Kidney glomerular epithelial cell (primary cell): ENCODE measurements around the gene KDM4D.
"Not testable (repeated sequence)": the region's sequence is repeated elsewhere in the genome, so short reads cannot be mapped to it uniquely, and the experiment has no call there.

ENCODE experiments used
- DNase-seq: peaks from one replicate; lab custom pipeline; 2025; lab: John Stamatoyannopoulos, UW

The KDM4D gene

DNA sequence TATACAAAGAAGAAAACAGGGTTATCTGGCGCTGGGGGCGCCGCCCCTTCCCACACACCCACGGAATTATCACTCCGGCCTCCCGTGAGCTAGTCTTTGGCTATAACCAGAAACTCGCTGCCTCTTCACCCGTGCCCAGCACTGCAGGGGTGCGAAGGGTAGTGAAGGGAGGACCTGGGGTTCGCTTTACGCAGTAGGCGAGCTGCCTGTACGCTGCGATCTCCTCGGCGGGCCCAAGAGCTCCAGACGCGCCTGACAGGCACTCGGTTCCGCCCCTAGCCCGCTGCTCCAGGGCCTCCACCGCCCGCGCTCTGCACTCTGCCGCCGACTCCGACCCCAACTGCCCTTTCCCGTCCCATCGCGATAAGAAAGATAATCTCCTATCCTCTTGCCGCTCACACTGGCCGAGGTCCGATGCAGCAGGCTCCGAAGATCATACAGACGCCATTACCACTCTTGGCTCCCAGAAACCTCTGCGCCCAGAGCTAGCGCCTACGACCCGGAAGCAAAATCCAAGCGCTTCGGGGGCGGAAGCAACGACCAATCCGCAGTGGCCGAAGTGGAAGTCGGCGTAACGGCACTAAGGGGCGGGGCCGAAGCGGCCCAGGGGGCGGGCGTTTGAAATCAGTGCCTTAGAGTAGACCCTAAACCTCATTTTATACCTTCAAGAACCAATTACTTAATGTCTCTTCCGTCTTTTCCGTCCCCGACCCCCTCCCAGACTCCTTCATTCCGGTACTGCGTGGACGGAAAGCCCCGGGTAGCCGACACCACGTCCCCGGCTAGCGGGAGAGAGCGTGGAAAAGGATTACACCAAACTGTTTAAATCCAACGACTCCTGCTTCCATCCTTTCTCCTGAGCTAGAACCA, at the start of gene KDM4D, which contains the start of gene CWC15:
TSS of gene KDM4D (plus strand) at position 611 of the 870 bp plus-strand sequence. CDS start 23,664 bp downstream, outside the sequence.
TSS of gene CWC15 (minus strand) at position 458 of the 870 bp plus-strand sequence. CDS start 1,371 bp downstream, outside the sequence.
- peak; percentile 89 for DNase-seq

DNA sequence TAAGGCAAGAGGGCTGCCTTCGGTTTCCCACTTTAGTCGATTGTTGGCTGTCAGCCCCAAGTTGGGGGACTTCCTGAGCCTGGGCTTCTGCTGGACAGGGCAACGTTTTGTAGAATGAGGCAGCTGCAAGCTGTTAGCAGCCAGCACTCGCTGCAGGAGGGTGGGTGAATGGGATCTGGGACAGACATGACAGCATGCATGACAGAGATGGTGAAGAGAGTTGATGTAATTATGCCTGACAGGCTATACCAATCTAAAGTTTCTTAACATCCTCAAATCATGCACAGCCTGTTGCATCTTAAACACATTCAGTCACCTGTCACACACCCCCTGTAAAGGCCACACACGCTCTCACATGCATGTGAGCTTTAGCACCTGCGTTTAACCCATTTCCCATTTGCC, 49.3 kb upstream of the KDM4D start:
- no peak for DNase-seq

GRCh38 chr11:94924612-94925011, 48.9 kb upstream of the KDM4D start:
- no peak for DNase-seq

DNA sequence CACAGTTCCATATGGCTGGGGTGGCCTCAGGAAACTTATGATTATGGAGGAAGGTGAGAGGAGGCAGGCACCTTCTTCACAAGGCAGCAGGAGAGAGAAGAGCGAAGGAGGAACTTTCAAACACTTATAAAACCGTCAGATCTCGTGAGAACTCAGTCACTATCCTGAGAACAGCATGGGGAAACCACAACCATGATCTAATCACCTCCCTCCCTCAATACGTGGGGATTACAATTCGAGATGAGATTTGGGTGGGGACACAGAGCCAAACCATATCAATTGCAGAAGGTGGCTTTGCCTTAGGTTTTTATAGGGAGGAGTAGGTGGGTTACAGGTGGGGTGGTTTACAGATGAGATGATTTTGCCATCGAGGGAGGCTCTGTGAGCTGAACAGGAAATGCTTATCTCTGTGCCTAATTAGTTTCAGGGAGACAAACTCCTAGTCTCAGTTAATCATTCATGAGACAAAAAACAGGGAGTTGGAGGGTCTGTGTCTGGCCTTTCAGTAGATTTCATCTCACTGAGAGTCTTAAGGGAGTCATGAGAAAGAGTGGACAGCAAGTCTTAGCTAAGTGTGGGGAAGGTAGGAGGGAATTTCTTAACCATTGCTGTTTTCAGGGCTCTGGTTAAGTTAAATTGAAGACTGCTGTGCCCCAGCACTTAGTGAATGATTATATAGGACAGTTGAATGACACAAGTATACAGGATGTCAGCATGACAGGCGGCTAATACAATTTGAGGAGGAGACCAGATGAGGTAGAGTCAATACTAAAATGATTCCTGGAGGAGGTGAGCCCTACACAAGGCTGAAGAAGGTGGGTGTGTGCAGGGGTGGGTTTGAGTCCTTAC, 47.9 kb upstream of the KDM4D start:
- peak; percentile 86 for DNase-seq

DNA sequence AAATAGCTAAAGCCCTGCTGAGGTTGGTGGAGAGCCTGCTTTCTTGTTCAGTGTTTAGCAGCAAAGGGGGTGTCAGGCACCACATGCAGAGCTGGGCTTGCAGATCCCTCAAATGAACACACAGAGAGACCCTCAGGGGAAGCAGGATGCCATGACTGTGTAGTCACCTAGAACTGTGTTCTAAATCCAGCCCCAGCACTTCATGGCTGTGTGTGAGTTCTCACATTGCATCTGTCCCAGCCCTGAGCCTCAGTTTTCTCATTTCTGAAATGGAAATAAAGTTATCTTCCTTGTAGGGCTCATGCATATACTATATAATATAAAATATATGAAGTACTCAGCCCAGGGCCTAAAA, 47.3 kb upstream of the KDM4D start:
- no peak for DNase-seq

DNA sequence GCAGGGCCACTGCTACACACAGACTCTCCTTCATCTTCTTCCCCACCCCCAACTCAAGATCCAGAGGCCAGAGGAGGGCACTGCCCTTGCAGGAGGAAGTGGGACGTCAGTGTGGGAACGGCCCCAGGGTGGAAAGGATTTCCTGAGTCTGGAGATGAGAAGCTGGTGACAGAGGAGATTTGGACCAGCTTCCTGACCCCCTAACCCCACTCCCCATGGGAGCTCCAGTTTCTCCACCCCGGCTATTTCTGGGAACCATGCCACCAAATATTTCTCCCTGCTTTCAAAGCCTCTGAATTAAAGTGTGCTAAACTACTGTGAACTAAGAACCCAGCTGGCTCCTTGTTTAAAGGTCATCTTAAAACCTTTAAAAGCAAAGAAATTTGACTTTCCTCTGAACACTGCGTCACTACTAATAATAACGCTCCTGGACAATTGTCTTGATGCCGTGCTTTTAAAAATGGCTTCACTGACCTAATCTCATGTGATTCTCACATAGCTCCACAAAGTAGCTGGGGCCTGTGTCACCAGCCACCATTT, 46.7 kb upstream of the KDM4D start:
- DNase-seq = peak; percentile 35

DNA sequence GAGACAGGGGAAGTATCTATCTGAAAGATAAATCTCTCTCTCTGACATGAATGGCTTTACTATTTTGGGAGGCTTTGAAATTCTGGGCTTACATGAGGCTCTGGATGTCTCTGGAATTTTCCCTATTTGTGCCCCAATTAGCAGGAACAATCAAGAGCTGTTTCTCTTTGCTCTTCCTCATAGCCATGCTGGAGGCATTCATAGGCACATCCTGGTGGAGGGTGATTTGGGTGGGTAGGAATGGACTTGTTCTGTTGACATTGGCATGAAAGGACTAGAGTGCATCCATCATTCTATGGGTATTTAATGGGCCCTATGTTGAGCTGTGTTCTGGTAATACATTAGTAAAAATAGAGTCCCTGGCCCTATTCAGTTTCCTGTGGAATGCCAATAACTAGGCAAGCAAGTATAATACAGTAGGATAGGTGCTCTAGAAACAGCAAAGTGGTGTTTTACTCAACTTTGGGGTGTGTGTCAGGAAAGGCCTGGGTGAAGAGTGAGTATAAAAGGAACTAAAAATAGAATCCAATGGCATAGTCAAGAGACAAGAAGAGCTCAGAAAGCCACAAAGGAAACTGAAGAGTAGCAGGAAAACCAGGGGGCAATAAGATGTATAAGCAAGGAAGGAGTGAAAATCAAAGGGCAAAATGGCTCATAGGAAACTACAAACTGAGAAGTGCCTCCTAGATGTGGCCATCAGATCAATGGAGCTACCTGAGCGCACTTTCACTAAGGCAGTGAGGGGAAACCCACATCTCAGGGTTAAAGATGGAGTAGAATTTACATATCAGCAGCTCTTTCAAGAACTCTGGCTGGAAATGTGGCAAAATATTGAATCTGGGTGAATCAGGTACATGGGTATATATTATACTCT, 45.2 kb upstream of the KDM4D start:
- no peak for DNase-seq

DNA sequence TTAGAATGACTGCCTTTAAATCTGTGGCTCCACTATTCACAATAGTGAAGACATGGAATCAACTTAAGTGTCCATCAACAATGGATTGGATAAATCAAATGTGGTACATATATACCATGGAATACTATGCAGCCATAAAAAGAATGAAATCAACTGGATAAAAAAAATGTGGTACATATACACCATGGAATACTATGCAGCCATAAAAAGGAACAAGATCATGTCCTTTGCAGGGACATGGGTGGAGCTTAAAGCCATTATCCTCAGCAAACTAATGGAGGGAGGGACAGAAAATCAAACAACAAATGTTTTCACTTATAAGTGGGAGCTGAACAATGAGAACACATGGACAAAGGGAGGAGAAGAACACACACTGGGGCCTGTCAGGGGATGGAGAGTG, 41.4 kb upstream of the KDM4D start:
- not testable (repeated sequence) for DNase-seq

DNA sequence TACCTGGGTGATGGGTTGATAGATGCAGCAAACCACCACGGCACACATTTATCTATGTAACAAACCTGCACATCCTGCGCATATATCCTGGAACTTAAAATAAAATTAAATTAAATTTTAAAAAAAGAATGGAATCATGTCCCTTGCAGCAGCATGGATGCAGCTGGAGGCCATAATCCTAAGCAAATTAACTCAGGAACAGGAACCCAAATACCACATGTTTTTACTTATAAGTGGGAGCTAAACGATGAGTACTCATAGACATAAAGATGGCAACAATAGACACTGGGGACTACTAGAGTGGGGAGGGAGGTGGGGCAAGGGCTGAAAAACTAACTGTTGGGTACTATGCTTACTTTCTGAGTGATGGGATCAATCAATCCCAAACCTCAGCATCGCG, 41.0 kb upstream of the KDM4D start:
- DNase-seq = no peak

- peak; percentile 97 for DNase-seq
Observed at GRCh38 chr11:94933223-94934130, 40.0 kb upstream of the KDM4D start.

- DNase-seq = peak; percentile 14
Observed at GRCh38 chr11:94934362-94934761, 39.1 kb upstream of the KDM4D start.

DNA sequence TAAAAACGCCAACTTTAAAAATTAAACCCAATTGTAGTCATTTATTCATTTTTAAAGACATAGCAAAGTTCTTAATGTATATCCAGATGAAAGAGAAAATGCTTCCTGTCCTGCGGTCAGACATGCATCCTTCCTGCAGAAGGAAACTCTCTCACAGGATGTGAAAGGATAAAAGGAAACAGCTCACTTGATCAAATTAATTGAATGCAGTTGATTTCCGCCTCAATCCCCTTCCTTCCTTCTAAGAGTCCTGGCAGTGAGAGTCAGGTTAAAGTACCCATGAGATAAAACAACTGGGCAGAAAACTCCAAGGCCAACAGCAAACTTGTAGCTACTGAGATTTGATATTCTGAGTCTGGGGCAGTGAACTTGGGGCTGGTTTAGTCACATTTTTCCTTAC, 38.7 kb upstream of the KDM4D start:
- DNase-seq = no peak

GRCh38 chr11:94938095-94939055, 35.1 kb upstream of the KDM4D start:
- peak; percentile 85 for DNase-seq

- no peak for DNase-seq
Observed at GRCh38 chr11:94939346-94939745, 34.2 kb upstream of the KDM4D start.

DNA sequence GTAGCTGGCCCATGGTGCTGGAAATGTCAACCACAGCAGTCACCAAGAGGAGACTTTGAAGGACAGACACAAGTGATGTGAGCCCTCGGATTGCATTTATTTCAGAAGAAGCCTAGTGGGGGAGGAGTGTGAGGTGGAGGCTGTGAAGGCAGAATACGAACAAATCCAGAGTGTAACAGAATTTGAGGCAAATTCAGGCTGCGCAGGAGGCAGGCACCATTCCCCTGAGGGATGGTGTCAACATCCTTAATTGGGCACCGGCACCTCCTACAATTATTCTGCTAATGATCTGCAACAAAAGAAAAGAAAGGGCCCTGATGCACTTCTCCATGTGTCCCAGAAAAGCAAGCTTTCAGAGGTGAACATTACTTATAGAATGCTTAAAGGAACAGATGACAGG, 32.4 kb upstream of the KDM4D start:
- DNase-seq = no peak

DNA sequence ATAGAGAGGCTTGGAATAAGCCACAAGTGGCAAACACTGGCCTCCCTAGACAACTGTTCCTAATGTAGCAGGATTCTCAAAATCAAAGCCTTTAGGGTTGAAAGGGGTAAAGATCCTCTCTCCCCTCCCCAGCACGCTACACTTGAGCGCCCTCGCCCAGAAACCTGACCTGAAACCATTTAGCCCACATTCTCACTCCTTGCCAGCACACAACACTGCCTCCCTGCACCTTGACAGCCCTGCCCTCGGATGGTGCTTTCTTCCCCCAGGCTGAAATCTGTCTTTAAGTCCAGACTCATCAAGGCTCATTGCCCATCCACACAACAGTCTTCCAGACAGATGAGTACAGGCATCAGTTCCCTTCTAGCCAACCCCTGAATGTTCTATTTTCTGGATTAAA, 26.7 kb upstream of the KDM4D start:
- no peak for DNase-seq

DNA sequence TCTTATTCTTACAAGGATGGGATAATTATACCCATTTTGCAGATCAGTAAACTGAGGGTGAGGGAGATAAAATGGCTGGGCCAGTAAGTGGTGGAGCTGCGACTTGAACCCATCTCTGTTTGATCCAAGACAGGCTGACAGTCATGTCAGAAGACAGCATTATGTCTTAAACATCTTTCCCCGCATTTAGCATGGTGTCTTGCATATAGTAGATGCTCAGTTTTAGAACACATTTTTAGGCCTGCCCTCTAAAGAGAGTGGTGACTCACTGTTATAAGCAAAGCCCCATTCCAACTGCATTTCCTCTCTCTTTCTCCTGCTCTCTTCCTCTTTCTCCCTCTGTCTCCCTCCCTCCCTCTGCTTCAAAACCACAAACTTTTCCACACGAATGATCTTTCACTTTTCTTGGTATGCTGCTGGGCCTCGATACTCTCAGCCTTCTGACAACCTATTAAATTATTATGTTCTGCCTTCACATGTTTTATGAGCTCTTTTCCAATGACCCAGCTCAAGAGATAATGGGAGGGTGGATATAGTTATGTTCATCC, 25.4 kb upstream of the KDM4D start:
- peak; percentile 95 for DNase-seq

GRCh38 chr11:94954753-94955152, 18.8 kb upstream of the KDM4D start:
- DNase-seq = no peak

DNA sequence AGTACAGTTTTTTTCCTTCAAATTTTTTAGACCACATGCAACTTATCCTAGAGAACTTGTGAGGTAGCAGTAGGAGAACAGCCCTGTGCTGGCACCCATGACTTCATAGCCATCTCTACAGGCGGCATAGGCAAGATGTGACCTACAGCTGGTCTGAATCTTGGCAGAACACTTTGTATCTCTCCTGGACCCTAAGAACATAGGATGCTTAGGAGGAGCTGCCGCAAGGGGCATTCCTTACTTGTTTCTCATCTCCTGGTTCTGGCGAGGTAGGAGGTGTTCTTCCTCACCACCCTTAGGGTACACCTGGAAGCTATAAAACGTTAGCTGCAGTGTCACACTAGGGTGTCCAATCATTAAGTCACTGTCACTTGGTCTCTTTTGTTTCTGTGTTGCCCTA, 16.5 kb upstream of the KDM4D start:
- no peak for DNase-seq
